Endodermal cell (in vitro differentiated cells): ENCODE data around the gene XYLT1. TPM values are rescaled to one million over a fixed set of nuclear protein-coding genes. Genes with fewer than 3 reads are reported as not detected.

ENCODE experiments used
- DNase-seq: peaks from one replicate; pipeline ENCODE4 v3.0.0-alpha.2; 2017
- H3K27ac ChIP-seq: 2 replicates; pipeline ENCODE4 v1.5.1; 2013; ENCODE audit warnings: mild to moderate bottlenecking, low read depth, low read length, moderate library complexity
- H3K27me3 ChIP-seq: 2 replicates; pipeline ENCODE4 v1.6.1; 2013; ENCODE audit warnings: mild to moderate bottlenecking, low read length, moderate library complexity; ENCODE audit not compliant: insufficient read depth, control insufficient read depth, poor library complexity, severe bottlenecking
- H3K36me3 ChIP-seq: 2 replicates; pipeline ENCODE4 v1.7.0; 2013; ENCODE audit warnings: mild to moderate bottlenecking, low read length, moderate library complexity; ENCODE audit not compliant: control insufficient read depth, insufficient read depth
- H3K4me1 ChIP-seq: one replicate; pipeline ENCODE4 v1.7.0; 2013; ENCODE audit warnings: low read length; ENCODE audit not compliant: control insufficient read depth, insufficient read depth
- H3K4me3 ChIP-seq: 2 replicates; pipeline ENCODE4 v1.5.1; 2013; ENCODE audit warnings: mild to moderate bottlenecking, low read length, moderate library complexity
- H3K9ac ChIP-seq: 2 replicates; pipeline ENCODE4 v1.6.1; 2013; ENCODE audit warnings: mild to moderate bottlenecking, low read length, moderate library complexity; ENCODE audit not compliant: poor library complexity, severe bottlenecking; ENCODE audit errors: extremely low read depth
- H3K9me3 ChIP-seq: 2 replicates; pipeline ENCODE4 v1.6.1; 2013; ENCODE audit warnings: mild to moderate bottlenecking, low read length, moderate library complexity; ENCODE audit not compliant: control insufficient read depth
- H3K27ac Mint-ChIP-seq: 2 replicates; pipeline ENCODE4 v1.8.0; 2020; ENCODE audit warnings: mixed read lengths
- H3K27me3 Mint-ChIP-seq: 2 replicates; pipeline ENCODE4 v1.8.0; 2021; ENCODE audit warnings: mild to moderate bottlenecking, mixed read lengths; ENCODE audit not compliant: insufficient read depth
- H3K36me3 Mint-ChIP-seq: 2 replicates; pipeline ENCODE4 v1.8.0; 2020; ENCODE audit warnings: low read depth, mixed read lengths
- H3K4me1 Mint-ChIP-seq: 2 replicates; pipeline ENCODE4 v1.8.0; 2020; ENCODE audit warnings: mixed read lengths
- H3K4me3 Mint-ChIP-seq: 2 replicates; pipeline ENCODE4 v1.8.0; 2020; ENCODE audit warnings: mild to moderate bottlenecking, moderate library complexity, mixed read lengths
- H3K9me3 Mint-ChIP-seq: 2 replicates; pipeline ENCODE4 v1.8.0; 2020; ENCODE audit warnings: mild to moderate bottlenecking, mixed read lengths
- CTCF ChIP-seq: fragments of 200-600 bp; sonication (generic); conservative IDR thresholded peaks from 2 replicates; pipeline ENCODE4 v1.5.0; 2021; ENCODE audit warnings: antibody characterized with exemption, mild to moderate bottlenecking
- WGBS, 2 experiments: methylation state at CpG; one replicate each; pipeline versions ENCODE4 v1.1.5 to v1.1.7; 2013; ENCODE audit warnings: missing lambda C conversion rate in 2 of 2, mixed read lengths in 1 of 2; ENCODE audit not compliant: insufficient coverage in 1 of 2, insufficient read length in 1 of 2; 5-methylcytosine and 5-hydroxymethylcytosine counted together
- total RNA-seq, 2 donors: library from RNA; stranded (reverse); fragmentation: NEBNext Ultra II Directional in 1 of 2; extraction: Animal tissue kit (Norgen Biotek cat#: 25700) in 1 of 2; gene quantifications; 2 replicates in 1 of 2; 3 replicates in 1 of 2; pipeline ENCODE4 v1.2.1, GENCODE V29; 2021

The XYLT1 gene
- total RNA-seq, 2 donors from 2014 or later: 26.8 to 28.5 TPM

GRCh38 chr16:17252064-17252463 is 218.7 kb downstream of the XYLT1 start:
- no peaks in the 10 kb centered on the region for H3K9me3 Mint-ChIP-seq
- H3K27me3 Mint-ChIP-seq: no peaks in the 10 kb centered on the region
- DNase-seq: no peak
- H3K36me3 Mint-ChIP-seq: no peaks in the 10 kb centered on the region
- H3K4me3 Mint-ChIP-seq: no peak overlapping the region
- H3K27ac ChIP-seq: no peak overlapping the region
- H3K4me1 Mint-ChIP-seq: no peaks in the 10 kb centered on the region
- no peak overlapping the region for H3K4me3 ChIP-seq
- H3K36me3 ChIP-seq: no peaks in the 10 kb centered on the region
- no peak overlapping the region for H3K27ac Mint-ChIP-seq
- H3K27me3 ChIP-seq: no peaks in the 10 kb centered on the region
- H3K4me1 ChIP-seq: no peaks in the 10 kb centered on the region
- WGBS, 2 experiments: 90 to 94% methylated on average over 4 to 5 of the region's 7 CpGs
- TF ChIP-seq CTCF: no peak
- H3K9ac ChIP-seq: no peak overlapping the region
- H3K9me3 ChIP-seq: no peaks in the 10 kb centered on the region

- Mint-ChIP-seq H3K27me3 (no peaks in the 10 kb centered on the region), H3K4me1 (no peaks in the 10 kb centered on the region), H3K9me3 (no peaks in the 10 kb centered on the region), H3K36me3 (no peaks in the 10 kb centered on the region), H3K27ac (no peak overlapping the region), H3K4me3 (no peak overlapping the region)
- 88 to 98% methylated on average over 5 to 6 of the region's 6 CpGs for WGBS, 2 experiments
- H3K36me3 ChIP-seq: no peaks in the 10 kb centered on the region
- TF ChIP-seq CTCF: peak; percentile 47
- H3K27me3 ChIP-seq: no peaks in the 10 kb centered on the region
- H3K27ac ChIP-seq: no peak overlapping the region
- H3K4me1 ChIP-seq: no peaks in the 10 kb centered on the region
- H3K9me3 ChIP-seq: no peaks in the 10 kb centered on the region
- DNase-seq: no peak
- H3K4me3 ChIP-seq: no peak overlapping the region
- H3K9ac ChIP-seq: no peak overlapping the region
These were observed 219.3 kb downstream of the XYLT1 start for GRCh38 chr16:17251496-17251895.

GRCh38 chr16:17246974-17247732 is 223.6 kb downstream of the XYLT1 start:
- peaks cover 8% of the 10 kb centered on the region for H3K4me1 Mint-ChIP-seq
- no peak overlapping the region for H3K9ac ChIP-seq
- H3K36me3 ChIP-seq: no peaks in the 10 kb centered on the region
- H3K27me3 Mint-ChIP-seq: no peaks in the 10 kb centered on the region
- no peaks in the 10 kb centered on the region for H3K4me1 ChIP-seq
- H3K9me3 ChIP-seq: no peaks in the 10 kb centered on the region
- no peak for TF ChIP-seq CTCF
- H3K27ac ChIP-seq: no peak overlapping the region
- H3K9me3 Mint-ChIP-seq: no peaks in the 10 kb centered on the region
- H3K36me3 Mint-ChIP-seq: no peaks in the 10 kb centered on the region
- no peak overlapping the region for H3K4me3 ChIP-seq
- 95 to 97% methylated on average over 9 to 10 of the region's 10 CpGs for WGBS, 2 experiments
- H3K27me3 ChIP-seq: no peaks in the 10 kb centered on the region
- H3K4me3 Mint-ChIP-seq: no peak overlapping the region
- no peak for DNase-seq
- no peak overlapping the region for H3K27ac Mint-ChIP-seq
